ENCODE data around the gene PCSK6. TPM values are rescaled to one million over a fixed set of nuclear protein-coding genes. Genes with fewer than 3 reads are reported as not detected.

PCSK6 gene
- total RNA-seq, 4 donors from 2014 or later = 4.0 to 28.6 (median 17.5) TPM

DNA sequence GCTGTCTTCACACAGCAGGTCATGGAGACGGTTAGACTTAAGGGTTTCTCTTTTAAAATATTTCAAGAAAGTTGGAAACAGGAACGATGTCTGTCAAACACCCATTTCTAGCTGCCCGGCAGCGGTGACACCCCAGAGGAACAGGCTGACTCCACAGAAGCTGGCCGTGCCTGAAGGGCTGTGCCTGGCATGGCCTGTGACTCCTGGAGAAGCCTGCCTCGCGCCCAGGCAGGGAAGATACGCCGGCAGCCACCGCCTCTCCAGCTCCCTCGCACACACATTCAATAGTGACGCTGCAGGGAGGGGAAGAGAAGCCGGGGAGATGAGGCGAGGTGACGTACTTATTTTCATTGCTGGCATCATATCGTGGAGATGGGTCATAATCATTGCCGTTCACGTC is 59.9 kb downstream of the PCSK6 start:
- H3K27ac ChIP-seq = no peak overlapping the region
- 80 to 87% methylated on average over 17 to 18 of the region's 18 CpGs for WGBS, 2 donors
- TF ChIP-seq POLR2A (IDR thresholded peaks at IDR 0.05) (no peak), CTCF (IDR thresholded peaks at IDR 0.05) (no peak)
- intact Hi-C loops (cut with DNase I) = no loop called here
- no peaks in the 10 kb centered on the region for H3K9me3 ChIP-seq
- no peaks in the 10 kb centered on the region for H3K4me1 ChIP-seq
- H3K4me3 ChIP-seq (replicated peaks in 1 of 3) = no peak overlapping the region
- no peaks in the 10 kb centered on the region for H3K27me3 ChIP-seq
- no peak for DNase-seq
- no peaks in the 10 kb centered on the region for H3K36me3 ChIP-seq

DNA sequence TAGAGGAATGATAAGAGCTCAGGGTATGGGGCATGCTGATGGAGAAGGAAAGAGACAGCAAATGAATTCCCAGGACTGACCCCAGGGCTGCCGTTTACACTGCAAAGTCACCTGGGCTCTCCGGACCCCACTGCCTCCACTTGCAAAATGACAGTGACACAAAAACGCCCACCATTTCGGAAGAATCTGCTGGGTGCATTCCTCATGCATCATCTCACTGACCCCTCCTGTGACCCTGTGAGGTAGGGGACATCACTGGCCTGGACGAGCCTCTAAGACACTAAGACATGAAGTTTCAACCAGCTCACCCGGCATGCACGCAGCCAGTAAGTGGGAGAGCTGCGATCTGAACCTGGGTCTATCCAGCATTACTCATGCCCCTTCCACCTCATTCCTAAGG is 60.3 kb downstream of the PCSK6 start:
- TF ChIP-seq POLR2A (IDR thresholded peaks at IDR 0.05) (no peak), CTCF (IDR thresholded peaks at IDR 0.05) (no peak)
- no peaks in the 10 kb centered on the region for H3K27me3 ChIP-seq
- H3K9me3 ChIP-seq = no peaks in the 10 kb centered on the region
- no peak overlapping the region for H3K27ac ChIP-seq
- no peak overlapping the region for H3K4me3 ChIP-seq (replicated peaks in 1 of 3)
- intact Hi-C loops (cut with DNase I) = no loop called here
- no peaks in the 10 kb centered on the region for H3K4me1 ChIP-seq
- WGBS, 2 donors = 73 to 80% methylated on average over 8 of the region's 8 CpGs
- no peaks in the 10 kb centered on the region for H3K36me3 ChIP-seq
- no peak for DNase-seq

DNA sequence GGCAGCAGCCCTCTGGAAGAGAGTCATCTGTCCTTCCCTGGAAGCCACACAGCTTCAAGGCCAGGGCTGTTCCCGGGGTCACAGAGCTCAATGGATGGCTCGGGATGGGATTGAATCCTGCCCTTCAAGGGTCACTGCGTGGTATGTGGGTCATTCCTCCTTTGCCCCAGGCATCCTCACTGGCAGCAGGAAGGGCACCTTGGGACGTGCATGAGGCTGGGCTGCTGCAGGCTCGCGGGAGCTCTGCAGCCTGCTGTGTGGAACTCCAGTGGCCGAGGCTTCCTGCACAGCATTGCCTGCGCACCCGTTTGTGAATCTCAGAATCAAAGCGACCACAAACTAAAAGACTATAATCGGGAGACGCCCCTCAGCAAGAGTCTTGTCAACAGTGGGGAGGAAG is 60.7 kb downstream of the PCSK6 start:
- Histone ChIP-seq H3K9me3 (no peaks in the 10 kb centered on the region), H3K27me3 (no peaks in the 10 kb centered on the region), H3K27ac (no peak overlapping the region), H3K4me3 (replicated peaks in 1 of 3) (no peak overlapping the region), H3K36me3 (no peaks in the 10 kb centered on the region), H3K4me1 (no peaks in the 10 kb centered on the region)
- no peak for TF ChIP-seq CTCF (IDR thresholded peaks at IDR 0.05)
- no peak for TF ChIP-seq POLR2A (IDR thresholded peaks at IDR 0.05)
- whole genome bisulfite sequencing, 2 donors = 77 to 83% methylated on average over 6 to 12 of the region's 12 CpGs
- DNase-seq = no peak
- intact Hi-C loops (cut with DNase I) = no loop called here

DNA sequence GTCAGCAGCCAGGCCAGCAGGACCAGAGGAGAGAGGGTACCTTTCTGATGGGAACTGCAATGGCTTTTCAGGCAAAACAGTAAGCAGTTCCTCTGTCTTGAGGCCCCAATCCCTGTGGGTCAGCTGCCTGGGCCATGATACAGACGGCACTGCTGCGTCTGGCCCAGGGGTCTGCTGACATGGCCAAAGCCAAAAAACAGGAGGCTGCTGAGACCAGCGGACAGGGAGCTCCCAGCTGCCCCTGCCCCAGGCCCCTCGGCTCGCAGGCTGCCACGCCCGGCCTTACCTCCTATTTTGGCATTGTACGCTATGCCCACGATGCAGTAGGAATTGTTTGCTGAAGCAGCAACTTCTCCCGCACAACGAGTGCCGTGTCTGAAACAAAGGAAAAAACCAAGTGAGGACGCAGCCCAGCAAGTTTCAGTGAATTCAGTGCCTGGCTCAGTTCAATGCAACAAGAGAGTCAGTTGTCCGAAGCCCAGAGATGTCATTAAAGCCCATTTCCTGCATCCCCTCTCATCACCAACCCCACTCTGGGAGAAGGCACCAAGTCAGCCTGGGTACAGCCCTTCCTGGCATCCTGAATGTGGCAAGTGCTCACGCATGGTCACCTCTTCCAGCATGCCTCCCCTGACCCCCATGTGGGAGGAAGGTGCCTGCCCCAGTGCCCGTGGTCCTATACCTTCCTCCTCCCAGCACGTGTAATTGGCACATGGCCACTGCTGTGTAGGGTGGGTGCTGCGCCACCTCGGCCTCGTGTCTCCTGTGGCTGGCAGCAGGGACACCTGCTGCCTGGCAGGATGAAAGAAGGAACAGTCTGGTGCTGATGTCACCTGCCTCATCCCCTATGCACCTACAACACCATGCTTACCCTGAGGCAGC is 61.7 kb downstream of the PCSK6 start:
- intact Hi-C loops (cut with DNase I) = no loop called here
- no peak for TF ChIP-seq POLR2A (IDR thresholded peaks at IDR 0.05)
- no peak for TF ChIP-seq CTCF (IDR thresholded peaks at IDR 0.05)
- 75 to 85% methylated on average over 18 of the region's 20 CpGs for WGBS, 2 donors

GRCh38 chr15:101426761-101427333 is 62.7 kb downstream of the PCSK6 start:
- TF ChIP-seq CTCF (IDR thresholded peaks at IDR 0.05) (no peak), POLR2A (IDR thresholded peaks at IDR 0.05) (no peak)
- Histone ChIP-seq H3K9me3 (no peaks in the 10 kb centered on the region), H3K4me1 (no peaks in the 10 kb centered on the region), H3K27me3 (no peaks in the 10 kb centered on the region), H3K27ac (no peak overlapping the region), H3K4me3 (replicated peaks in 1 of 3) (no peak overlapping the region), H3K36me3 (no peaks in the 10 kb centered on the region)
- intact Hi-C loops (cut with DNase I) = no loop called here
- WGBS, 2 donors = 81 to 83% methylated on average over 10 to 14 of the region's 17 CpGs
- DNase-seq = no peak

More for the DNA sequence above, 61.7 kb downstream of the PCSK6 start:
- Histone ChIP-seq H3K4me3 (replicated peaks in 1 of 3) (no peak overlapping the region), H3K27ac (no peak overlapping the region), H3K27me3 (no peaks in the 10 kb centered on the region), H3K4me1 (no peaks in the 10 kb centered on the region), H3K36me3 (no peaks in the 10 kb centered on the region), H3K9me3 (no peaks in the 10 kb centered on the region)
- no peak for DNase-seq
